GM21423 (cell line): ENCODE data around the gene SHF.

Experiments
- ATAC-seq: cut with Tn5 transposase; IDR thresholded peaks from one replicate; pipeline ENCODE4 v1.9.1; 2021; ENCODE audit warnings: mild to moderate bottlenecking, moderate library complexity; ENCODE audit not compliant: unreplicated experiment

The SHF gene

DNA sequence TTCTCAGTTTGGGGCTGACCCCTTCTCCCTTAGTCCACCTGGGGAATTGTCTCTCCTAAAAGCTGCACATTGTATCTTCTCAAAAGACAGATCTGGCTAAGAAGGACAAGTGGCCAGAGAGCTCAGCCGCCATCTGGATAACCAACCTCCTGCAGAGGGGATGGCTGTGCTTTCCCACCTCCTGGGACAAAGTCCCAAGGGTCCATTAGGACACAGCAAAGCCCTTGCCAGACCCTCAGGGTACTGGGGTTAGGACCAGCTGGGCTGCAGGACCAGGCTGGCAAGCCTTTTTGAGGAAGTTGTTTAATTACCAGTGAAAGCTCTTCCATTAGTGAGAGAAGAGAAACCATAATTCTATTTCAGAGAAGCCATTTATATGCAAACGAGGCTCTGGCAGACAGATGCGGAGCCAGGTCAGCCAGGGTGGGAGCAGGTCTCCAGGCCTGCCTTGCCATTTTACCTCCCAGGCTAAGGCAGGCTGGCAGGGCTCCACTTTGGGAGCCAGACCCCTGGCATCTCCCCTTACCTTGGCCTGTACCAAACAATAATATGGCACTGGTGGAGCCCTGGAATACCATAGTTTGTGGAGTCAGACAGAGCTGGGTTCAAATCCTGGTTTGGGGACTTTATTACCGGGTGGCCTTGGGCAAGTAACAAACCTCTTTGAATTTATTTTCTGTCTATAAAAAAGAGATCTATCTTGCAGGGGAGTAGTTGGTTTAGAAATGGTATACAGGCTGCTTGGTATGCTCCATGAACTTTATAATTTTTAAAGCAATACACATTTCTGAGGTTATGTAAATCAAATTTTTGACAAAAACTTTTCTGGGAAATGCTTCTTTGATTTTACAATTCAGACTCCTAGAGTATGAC, 17.9 kb downstream of the SHF start:
- ATAC-seq: no peak

DNA sequence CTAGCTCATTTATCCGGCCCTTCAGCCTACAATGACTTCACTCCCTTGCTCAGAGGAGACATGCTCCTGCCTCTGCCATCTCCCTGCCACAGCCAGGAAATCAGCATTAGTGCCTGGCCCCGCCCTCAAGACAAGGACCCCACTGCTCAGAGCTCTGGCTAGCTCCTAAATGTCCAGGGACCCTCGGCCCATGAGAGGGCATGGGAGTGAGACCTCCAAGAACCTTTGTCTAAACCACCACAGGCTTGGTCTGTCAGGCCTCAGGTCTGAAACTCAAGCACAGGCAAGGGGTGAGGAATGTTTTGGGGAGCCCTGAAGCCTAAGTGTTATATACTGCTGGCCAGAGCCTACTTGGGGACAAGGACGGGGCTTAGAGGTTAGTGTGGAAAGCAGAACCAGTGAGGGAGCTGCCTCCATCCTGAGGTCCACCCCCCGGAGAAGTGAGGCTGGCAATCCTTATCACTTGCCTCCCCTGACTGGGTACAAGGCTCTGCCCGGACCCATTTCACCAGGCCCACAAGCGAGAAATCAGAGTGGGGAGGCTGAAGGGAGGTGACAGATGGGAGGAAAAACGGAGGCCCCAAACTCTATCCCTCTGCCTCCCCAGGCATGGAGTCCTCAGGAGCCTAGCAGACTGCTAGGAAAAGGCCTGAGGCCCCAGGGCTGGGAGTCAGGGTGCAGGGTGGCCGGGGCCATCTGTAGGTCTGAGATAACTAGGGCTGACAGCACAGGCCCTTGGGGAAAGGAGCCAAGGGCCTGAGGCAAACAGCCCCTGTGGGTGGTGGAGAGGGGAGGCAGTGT, 18.8 kb downstream of the SHF start:
- ATAC-seq: no peak

DNA sequence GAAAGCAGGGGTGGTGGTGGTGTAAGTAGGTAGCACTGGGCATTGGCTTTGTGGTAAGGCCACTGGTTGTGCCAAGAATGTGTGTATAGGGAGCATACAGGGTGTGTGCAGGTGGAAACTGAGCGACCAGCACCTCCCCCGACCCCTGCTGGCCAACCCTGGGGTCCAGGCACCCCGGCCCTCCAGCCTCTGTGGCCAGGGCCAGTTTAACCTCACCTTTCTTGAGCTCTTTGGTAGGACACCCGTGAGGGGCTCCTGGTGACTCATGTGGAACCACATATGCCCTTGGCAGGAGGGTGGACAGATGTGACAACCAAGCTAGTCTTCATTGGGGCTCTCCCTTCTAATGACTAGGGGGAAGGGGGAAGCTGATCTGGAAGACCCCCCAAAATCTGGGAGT, 19.5 kb downstream of the SHF start:
- ATAC-seq: no peak

DNA sequence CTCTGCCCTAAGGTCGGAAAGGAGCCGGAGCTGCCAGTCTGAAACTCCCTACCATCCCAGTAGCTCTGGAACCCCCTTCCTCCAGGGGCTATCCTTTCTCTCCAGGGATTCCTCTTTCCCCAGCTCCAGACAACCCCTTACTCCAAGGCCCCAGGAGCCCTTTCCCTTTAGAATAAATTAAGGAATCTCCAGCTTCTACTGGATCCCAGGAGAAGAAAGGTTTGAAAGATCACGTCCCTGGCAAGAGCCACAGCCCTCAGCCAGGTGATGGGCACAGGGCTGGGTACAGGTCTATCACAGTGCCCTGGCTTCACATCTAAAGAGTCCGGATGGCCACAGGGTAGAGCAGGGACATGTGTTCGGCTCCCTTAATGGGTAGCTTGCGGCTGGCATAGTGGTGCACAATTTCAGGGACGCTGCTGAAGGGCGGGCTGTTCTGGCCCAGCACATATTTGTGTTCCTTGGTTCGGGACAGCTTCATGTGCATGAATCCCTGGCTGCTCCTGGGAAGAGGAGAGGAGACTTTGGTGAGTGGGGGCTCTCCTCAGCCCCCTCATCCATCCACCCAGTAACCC, 20.0 kb downstream of the SHF start:
- no peak for ATAC-seq

DNA sequence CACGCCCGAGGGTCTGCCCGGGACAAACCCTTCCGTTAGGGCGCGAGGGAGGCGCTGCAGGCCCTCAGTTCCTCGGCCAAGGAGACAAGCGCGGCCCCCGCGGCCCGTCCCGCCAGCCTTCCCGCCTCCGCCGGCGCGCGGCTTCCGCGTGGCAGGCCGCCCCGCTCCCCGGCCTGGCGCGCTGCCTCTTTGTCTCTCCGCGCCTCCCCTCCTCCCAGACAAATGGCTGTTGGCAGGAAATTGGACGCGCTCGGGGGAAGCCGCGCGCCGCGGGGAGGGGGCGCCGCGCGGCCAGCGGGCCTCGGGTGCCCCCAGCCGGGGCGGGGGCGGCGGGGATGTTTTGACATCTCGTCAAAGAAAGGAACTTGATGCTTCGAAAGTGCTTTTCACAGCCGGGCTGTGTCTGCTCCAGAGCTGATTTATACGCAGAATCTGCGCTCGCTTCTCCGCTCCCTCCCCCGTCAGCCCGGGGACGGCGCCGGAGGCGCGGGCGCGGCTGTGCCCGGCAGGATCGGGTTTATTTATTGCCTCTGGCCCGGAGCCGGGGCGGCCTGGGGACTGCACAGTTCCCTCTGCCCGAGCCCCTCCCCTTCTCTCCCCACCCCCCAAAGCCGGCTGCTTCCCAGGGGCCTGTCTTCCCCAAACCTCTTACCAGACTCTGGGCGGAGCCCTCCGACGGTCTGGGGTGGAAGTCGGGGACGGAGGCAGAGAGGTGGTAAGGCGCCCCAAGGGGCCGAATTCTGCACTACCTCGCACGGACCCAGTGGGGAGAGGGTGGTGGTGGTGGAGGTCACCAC, 20.7 kb downstream of the SHF start:
- peak; percentile 94 for ATAC-seq

DNA sequence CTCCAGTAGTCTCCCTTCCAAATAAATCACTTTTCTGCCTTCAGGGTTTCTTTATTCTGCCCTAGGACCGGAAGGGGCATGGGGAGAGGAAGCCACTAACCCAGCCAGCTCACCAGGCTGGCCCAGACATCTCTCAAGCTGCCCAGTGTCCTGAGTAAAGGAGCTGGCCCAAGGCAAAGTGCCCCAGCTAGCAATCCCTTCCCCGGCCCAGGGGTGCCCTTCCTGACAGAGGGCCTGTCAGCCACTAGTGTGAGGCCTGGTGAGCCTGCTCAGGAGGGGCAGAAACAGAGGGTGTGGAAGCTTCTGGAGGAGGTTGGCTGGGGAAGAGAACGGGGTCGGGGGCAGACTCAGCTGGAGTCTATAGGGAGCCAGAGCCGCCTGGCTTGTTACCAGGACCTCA, 22.2 kb downstream of the SHF start:
- no peak for ATAC-seq

DNA sequence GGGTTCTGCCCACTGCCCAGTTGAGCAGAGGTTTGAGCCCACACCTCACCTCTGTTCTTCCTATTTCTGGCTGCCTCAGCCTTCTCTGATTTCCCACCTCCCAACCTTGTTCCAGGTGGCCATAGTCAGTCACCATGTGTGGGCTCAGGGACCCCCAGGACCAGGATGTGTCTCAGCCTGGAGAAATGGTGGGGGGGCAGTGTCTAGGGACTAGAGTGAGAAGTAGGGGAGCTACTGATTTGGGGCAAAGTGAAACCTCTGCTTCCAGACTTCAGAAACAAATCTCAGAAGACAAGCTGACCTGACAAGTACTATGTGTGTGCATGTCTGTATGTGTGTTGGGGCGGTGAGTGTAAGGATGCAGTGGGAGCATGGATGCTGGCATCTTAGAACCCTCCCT, 22.9 kb downstream of the SHF start:
- ATAC-seq: no peak

DNA sequence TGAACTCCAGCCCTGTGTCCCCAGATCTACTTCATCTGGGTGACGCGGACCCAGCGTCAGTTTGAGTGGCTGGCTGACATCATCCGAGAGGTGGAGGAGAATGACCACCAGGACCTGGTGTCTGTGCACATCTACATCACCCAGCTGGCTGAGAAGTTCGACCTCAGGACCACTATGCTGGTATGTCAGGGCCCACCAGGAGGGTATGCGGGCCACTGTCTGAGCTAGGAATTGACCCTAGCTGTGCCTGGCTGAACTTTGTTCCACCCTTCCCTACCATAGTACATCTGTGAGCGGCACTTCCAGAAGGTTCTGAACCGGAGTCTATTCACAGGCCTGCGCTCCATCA, 24.3 kb downstream of the SHF start:
- ATAC-seq: no peak

DNA sequence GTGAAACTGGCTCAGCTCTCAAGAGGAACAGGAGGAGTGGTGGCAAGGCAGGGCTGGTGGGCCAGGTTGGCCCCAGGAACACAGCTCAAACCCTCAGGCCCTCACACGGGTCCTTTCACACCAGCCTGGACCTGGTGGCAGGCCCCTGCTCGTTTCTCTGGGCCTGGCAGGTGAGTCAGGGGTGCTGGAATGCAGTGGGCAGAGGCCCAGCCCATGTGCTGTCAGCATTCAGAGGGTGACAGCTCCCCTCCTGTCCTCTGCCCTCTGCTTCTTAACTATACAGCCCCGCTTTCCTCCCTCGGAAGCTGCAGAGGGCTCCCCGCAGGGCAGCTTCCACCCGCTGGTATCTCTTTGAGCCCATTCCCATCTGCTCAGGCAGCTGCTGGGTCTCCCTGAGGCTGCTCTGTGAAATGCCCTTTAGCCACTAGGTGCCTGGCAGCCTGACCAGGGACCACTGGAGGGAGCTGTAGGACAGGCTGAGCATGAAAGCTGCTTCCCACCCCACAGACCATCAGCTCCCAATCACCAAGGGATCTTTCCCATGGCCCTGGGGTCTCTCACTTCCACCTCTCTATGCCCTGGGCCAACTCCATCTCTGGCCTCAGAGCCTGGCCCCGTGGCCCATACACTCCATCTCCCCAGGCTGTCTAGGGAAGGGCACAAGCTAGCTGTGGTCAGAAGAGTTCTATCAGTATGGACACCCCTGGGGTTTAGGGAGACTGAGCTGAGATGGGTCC, 24.8 kb downstream of the SHF start:
- ATAC-seq: peak; percentile 44

DNA sequence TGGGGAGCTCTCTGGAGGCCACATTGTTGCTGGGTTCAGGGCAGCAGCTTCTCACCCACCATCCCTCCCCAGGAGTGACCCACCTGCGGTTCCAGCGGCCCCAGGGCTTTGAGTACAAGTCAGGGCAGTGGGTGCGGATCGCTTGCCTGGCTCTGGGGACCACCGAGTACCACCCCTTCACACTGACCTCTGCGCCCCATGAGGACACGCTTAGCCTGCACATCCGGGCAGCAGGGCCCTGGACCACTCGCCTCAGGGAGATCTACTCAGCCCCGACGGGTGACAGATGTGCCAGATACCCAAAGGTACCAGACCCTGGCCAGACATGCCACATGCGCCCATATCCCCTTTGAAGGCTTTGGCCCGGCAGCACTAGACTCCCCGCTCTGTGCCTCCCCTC, 26.1 kb downstream of the SHF start:
- no peak for ATAC-seq

DNA sequence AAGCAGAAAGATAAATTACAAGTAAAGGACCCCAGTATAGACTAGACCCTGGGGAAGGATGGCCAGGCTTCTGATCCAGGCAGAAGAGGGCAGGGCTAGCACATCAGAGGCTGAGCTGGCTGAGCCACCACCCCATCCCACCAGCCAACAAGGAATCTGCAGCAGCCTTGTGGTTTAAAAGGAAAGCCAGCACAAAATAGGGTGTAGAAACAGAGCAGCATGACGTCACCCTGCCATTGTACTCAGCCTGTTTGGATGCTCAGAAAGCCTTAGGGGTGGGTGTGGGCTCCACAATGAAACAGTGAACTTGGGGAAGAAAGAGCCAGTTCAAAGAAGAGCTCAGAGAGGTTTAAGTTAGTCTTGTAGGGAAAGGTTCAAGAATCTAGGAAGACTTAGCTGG, 29.8 kb downstream of the SHF start:
- ATAC-seq: no peak

DNA sequence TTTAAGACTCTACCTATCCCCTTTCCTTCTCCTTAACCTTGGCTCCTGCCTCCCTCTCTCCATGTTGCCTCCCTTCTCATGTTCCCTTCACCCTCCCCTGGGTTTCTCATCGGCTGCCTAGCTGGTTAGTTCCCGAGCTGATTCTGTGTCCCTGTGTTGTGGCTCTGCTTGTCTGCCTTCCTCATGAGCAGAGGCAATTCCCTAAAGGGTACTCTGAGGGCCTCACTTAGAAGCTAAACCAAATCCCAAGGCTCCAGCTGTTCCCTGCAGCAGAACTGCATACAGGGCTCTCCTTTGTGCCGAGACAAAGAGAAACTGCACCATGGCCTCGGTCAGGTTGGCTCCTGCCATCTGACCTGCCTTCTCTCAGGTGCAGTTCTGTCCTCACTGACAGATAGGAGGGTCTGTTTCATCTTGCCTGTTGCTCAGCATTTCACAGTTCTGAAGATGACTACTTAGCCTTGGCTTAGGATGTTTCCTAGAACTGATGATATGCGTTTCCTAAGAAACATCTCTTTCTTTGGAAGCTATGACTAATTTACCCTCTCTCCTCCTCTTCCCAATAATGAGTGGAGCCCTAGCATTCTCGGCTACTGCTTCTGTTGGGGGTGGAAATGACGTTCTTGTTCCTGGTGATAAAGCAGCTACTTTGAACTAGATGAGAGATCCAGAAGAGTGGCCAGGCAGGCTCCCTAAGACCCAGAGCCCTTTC, 30.9 kb downstream of the SHF start:
- no peak for ATAC-seq

DNA sequence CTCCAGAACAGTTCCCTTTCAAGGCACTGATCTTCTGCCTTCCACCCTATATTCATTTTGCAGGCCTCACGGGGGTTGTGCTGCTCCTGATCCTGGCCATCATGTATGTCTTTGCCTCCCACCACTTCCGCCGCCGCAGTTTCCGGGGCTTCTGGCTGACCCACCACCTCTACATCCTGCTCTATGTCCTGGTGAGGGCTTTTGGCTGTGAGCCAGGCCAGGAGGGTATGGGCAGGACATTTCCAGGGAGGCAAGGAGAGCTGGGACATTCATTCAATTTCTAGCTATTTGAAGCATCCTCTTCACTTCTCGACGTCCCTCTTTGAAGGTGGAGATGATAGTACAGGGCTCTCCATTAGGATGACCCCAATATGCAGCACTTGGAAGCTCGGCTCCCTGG, 32.0 kb downstream of the SHF start:
- ATAC-seq: no peak

DNA sequence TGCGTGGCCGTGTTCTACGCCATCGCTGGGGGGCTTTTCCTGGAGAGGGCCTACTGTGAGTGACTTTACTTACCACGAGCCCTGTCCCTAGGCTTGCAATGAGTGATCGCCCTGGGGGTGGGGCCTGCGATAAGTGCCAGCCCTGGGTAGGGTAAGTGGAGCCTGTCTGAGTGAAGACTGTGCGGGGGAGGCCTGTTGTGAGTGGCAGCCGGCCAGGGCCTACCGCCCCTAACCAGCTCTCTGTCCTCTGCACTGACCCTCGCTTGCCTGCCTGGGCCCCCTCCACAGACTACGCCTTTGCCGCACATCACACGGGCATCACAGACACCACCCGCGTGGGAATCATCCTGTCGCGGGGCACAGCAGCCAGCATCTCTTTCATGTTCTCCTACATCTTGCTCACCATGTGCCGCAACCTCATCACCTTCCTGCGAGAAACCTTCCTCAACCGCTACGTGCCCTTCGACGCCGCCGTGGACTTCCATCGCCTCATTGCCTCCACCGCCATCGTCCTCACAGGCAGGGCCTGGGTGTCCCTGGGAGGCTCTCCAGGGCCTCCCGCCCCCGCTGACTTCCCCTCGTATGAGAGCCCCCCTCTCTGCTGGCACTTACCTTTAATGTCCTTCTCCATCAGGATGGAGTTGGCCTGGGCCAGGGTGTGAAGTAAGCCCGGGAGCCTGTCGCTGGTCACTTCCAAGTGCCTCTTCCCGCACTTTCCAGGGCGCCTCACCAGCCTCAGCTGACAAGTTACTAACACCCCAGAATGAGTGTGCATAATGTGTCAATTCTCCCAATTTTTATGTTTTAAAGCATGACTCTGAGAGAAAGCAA, 35.6 kb downstream of the SHF start:
- ATAC-seq: no peak

DNA sequence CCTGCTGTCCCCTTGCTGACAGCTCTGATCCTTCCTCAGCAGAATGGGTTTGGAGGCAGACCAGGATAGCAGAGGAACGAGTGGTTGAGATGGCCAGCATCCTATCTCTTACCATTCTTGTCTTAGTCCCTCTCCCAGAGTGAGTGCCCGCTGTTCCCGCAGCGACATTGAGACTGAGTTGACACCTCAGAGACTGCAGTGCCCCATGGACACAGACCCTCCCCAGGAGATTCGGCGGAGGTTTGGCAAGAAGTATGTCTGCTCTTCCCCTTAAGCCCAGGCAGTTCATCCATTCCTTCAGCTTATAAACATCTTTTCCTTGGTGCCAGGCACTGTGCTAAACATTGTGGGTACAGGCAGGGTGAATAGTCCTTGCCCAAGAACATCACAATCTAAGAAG, 36.8 kb downstream of the SHF start:
- ATAC-seq: no peak

DNA sequence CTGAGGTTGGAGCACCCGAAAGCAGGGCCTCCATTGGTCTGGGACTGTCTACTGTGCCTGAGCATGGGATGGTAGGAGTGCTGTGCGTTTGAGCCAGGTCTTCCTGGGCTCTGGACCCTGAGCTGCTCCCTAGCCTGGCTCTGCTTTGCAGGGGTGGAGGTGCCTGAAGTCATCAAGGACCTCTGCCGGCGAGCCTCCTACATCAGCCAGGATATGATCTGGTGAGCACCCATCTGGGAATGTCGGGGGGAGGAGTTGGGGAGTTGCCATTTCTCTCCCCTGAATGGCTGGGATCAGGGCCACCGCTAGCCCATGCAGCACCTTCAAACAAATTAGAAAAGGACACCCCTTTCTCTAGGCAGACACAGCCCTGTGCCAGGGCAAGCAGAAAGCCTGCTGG, 37.3 kb downstream of the SHF start:
- no peak for ATAC-seq

DNA sequence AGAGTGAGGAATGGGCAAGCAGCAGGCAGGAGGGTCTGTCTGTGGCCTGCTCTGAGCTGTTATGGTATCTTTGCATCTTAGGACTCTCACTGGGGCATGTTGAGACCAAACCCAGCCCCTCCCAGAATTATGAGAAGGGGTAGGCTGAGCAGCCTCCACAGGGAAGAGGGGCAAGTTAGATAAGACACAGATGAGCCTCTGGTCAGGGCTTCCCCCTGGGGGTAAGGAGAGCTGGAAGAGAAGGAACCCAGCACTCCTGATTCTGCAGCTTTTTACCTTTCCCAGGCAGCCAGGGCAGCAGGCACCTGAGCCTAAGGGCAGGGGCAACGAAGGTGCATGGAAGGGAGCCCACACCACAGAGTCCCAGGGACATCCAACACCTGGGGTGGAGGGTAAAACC, 38.7 kb downstream of the SHF start:
- ATAC-seq: no peak

DNA sequence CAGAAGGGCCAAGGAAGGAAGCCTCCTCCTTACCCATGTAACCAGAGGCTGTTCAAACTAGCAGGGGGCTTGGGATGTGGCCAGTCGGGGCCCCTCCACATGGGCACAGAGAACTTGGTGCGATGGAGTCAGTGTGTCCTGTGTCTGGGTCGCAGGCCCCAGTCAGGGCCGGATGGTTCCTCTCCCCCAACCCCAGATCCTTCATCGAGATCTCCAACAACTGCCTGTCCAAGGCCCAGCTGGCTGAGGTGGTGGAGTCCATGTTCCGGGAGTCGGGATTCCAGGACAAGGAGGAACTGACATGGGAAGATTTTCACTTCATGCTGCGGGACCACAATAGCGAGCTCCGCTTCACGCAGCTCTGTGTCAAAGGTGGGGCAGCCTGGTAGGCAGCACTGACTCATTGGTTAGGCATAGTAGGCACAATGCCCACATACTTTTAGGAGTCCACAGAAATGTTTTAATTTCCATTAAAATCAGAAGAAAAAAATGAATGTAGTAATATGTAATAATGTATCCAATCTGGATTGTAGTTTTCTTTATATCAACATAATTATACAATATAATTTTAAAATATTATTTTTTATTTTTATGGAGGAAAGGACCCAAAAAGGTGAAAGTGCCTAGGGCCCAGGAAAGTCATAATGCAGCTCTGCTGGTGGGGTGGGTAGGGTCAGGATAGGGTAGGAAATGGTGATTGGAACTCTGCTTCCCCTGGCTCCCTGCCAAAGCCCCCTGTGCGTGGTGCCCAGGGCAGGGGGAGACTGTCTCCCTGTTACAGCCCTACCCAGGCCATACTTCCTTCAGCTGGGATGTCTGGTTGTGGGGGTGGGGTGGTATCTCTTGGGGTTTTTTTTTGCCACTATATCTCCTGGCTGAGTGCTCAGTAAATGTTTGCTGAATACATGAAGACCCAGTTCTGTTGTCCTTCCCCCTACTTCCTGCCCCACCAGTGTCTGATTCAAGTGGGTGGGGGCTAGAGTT, 39.4 kb downstream of the SHF start:
- ATAC-seq: no peak
